A549 (cell line): Measurements from ENCODE around the gene DDX25. TPM values are rescaled to one million over a fixed set of nuclear protein-coding genes. Genes with fewer than 3 reads are reported as not detected.

Experiments
- ATAC-seq, 2 experiments: fragments of 200-7000 bp in 1 of 2; fragments of >200 bp in 1 of 2; cut with Nextera tagmentation in 1 of 2; cut with Tn5 transposase in 1 of 2; 3 replicates each; pipeline versions ENCODE4 v1.8.0 to v1.9.1; 2018 to 2020; ENCODE audit warnings: mild to moderate bottlenecking in 1 of 2, moderate library complexity in 1 of 2
- CTCF ChIA-PET: fragments of 300-600 bp; sonication (Branson Sonifier 250); formaldehyde crosslinking; extraction: SDS; loops from one replicate; lab custom pipeline; 2021; ENCODE audit warnings: antibody characterized with exemption, inconsistent platforms; lab: Yijun Ruan, JAX
- POLR2A ChIA-PET: fragments of 350-600 bp; formaldehyde crosslinking; extraction: SDS; loops from one replicate; lab custom pipeline; 2021; ENCODE audit warnings: antibody characterized with exemption, inconsistent platforms; lab: Yijun Ruan, JAX
- DNase-seq, 2 experiments: peaks; one replicate each; pipeline versions ENCODE4 v3.0.0 to v3.0.0-alpha.2; 2011 to 2016; ENCODE audit warnings: low read depth in 1 of 2, low spot score in 1 of 2
- FAIRE-seq: peaks from 2 replicates; lab custom pipeline; 2011; peaks lifted over from hg19 to GRCh38; lab: Jason Lieb, UNC
- H3K27ac ChIP-seq, 2 experiments: fragments of >200 bp; sonication (Bioruptor Twin); formaldehyde crosslinking; 3 replicates each; pipeline ENCODE4 v1.5.1; 2016 to 2017
- H3K4me1 ChIP-seq: fragments of >200 bp; sonication (Bioruptor Twin); formaldehyde crosslinking; 3 replicates; pipeline ENCODE4 v1.6.1; 2016
- H3K4me2 ChIP-seq: fragments of >200 bp; sonication (Bioruptor Twin); formaldehyde crosslinking; 3 replicates; pipeline ENCODE4 v1.6.1; 2016
- H3K4me3 ChIP-seq: fragments of >200 bp; sonication (Bioruptor Twin); formaldehyde crosslinking; 3 replicates; pipeline ENCODE4 v1.5.1; 2016
- H3K9me3 ChIP-seq: fragments of >200 bp; sonication (Bioruptor Twin); formaldehyde crosslinking; 3 replicates; pipeline ENCODE4 v1.6.1; 2016
- CHD2 ChIP-seq: fragments of 150-350 bp; IDR thresholded peaks from 2 replicates; pipeline ENCODE4 v1.6.1; 2014; ENCODE audit warnings: low read length; ENCODE audit not compliant: partially characterized antibody
- EHF ChIP-seq: fragments of 250-450 bp; sonication (Bioruptor Pico); IDR thresholded peaks from 2 replicates; pipeline ENCODE4 v1.5.0; 2020; ENCODE audit warnings: mild to moderate bottlenecking
- FOSB ChIP-seq: fragments of 250-450 bp; sonication (Bioruptor Pico); IDR thresholded peaks from 2 replicates; pipeline ENCODE4 v1.5.0; 2020; ENCODE audit warnings: mild to moderate bottlenecking, moderate library complexity
- FOSL2 ChIP-seq, 2 experiments: fragments of 450-650 bp in 1 of 2; fragments of >200 bp in 1 of 2; sonication (Bioruptor Twin) in 1 of 2; formaldehyde crosslinking; IDR thresholded peaks; 2 replicates each; pipeline versions ENCODE4 v1.5.0 to v1.6.1; 2016 to 2020; ENCODE audit warnings: mild to moderate bottlenecking in 1 of 2, moderate library complexity in 1 of 2
- HES2 ChIP-seq: fragments of >200 bp; sonication (Bioruptor Twin); formaldehyde crosslinking; IDR thresholded peaks from 2 replicates; pipeline ENCODE4 v1.6.1; 2016
- KDM5A ChIP-seq: fragments of 200-600 bp; sonication (generic); IDR thresholded peaks from 2 replicates; pipeline ENCODE4 v1.6.1; 2016; ENCODE audit warnings: antibody characterized with exemption, mild to moderate bottlenecking
- MAZ ChIP-seq: fragments of 150-350 bp; IDR thresholded peaks from 2 replicates; pipeline ENCODE4 v1.6.1; 2014; ENCODE audit warnings: antibody characterized with exemption, low read depth, low read length, borderline replicate concordance
- MYC ChIP-seq: IDR thresholded peaks from 2 replicates; pipeline ENCODE4 v1.6.1; 2012; ENCODE audit warnings: mild to moderate bottlenecking, inconsistent platforms, low read length, improper control_type of control experiment, borderline replicate concordance
- PHF8 ChIP-seq: fragments of 200-600 bp; sonication (generic); IDR thresholded peaks from 2 replicates; pipeline ENCODE4 v1.6.1; 2016; ENCODE audit warnings: low read depth, mild to moderate bottlenecking, antibody characterized with exemption, moderate library complexity, borderline replicate concordance
- POLR2AphosphoS2 ChIP-seq: conservative IDR thresholded peaks from 2 replicates; pipeline ENCODE4 v1.6.1; 2012; ENCODE audit warnings: low read length, improper control_type of control experiment, inconsistent platforms
- RCOR1 ChIP-seq: fragments of 150-350 bp; IDR thresholded peaks from 2 replicates; pipeline ENCODE4 v1.6.1; 2014; ENCODE audit warnings: antibody characterized with exemption, low read length, low read depth
- RNF2 ChIP-seq: fragments of 200-600 bp; sonication (generic); IDR thresholded peaks from 2 replicates; pipeline ENCODE4 v1.6.1; 2016; ENCODE audit warnings: low read depth, mild to moderate bottlenecking, antibody characterized with exemption, moderate library complexity, borderline replicate concordance
- SMC3 ChIP-seq: fragments of >200 bp; sonication (Bioruptor Twin); formaldehyde crosslinking; IDR thresholded peaks from 3 replicates; pipeline ENCODE4 v1.6.1; 2018; ENCODE audit warnings: inconsistent platforms
- TFCP2L1 ChIP-seq: fragments of 250-450 bp; sonication (Bioruptor Pico); IDR thresholded peaks from 2 replicates; pipeline ENCODE4 v1.5.0; 2021; ENCODE audit warnings: mild to moderate bottlenecking
- USF2 ChIP-seq: fragments of 450-650 bp; IDR thresholded peaks from 2 replicates; pipeline ENCODE4 v1.6.1; 2014; ENCODE audit warnings: antibody characterized with exemption
- ZSCAN20 ChIP-seq: fragments of 250-450 bp; sonication (Bioruptor Pico); IDR thresholded peaks from 2 replicates; pipeline ENCODE4 v1.8.0; 2022; ENCODE audit warnings: mild to moderate bottlenecking, moderate library complexity
- WGBS: methylation state at CpG from one replicate; pipeline ENCODE4 v1.1.6; 2017; ENCODE audit errors: missing lambda C conversion rate; 5-methylcytosine and 5-hydroxymethylcytosine counted together
- polyA plus RNA-seq, 4 experiments: library from polyadenylated mRNA; depleted of rRNA in 3 of 4; stranded (reverse); fragments of >200 nt; fragmentation: RNase III in 1 of 4; extraction: RNeasy Plus Mini Kit Qiagen cat#74134 plus additional on column Dnase treatment in 1 of 4; gene quantifications; 2 replicates in 3 of 4; 3 replicates in 1 of 4; pipeline ENCODE4 v1.2.3, GENCODE V29; 2011 to 2017
- TF ChIP-seq, protein P1 (sequence below): IDR thresholded peaks from 2 replicates; pipeline ENCODE4 v1.6.1; 2012
- TF ChIP-seq, protein P2 (sequence below): fragments of 150-350 bp; IDR thresholded peaks from 2 replicates; pipeline ENCODE4 v1.6.1; 2014; ENCODE audit warnings: low read depth, mild to moderate bottlenecking, low read length
- TF ChIP-seq, protein P3 (sequence below): IDR thresholded peaks from 2 replicates; pipeline ENCODE4 v1.6.1; 2012; ENCODE audit warnings: low read depth, borderline replicate concordance

DDX25 gene
- polyA plus RNA-seq, 2 of the 4 experiments (the other 2 are of a cell fraction): 0.01 TPM; not detected in 1

DNA sequence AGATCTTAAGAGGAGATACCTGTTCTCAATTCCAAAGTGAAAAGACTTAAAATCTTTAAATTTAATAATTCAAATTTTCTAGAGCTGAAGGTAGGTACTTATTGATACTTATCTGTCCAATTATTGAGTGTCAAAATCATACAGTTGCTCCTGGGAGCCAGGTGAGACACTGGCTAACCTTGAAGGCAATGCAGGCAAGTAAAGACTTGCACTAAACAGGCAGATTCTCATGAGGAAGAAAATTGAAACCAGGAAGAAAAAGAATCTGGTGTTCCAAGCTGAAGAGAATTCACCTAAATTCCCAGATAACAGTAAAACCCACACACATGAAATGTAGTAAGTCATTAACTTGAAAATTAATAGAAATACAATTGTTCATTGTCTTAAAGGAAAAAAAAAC, 71.8 kb downstream of the DDX25 start:
- ChIA-PET CTCF (no interaction called here), POLR2A (no interaction called here)
- no peak overlapping the region for H3K27ac ChIP-seq
- H3K9me3 ChIP-seq: no peaks in the 10 kb centered on the region
- DNase-seq (no peak), ATAC-seq (no peak), FAIRE-seq (no peak)
- TF ChIP-seq SMC3 (no peak), RNF2 (no peak), EHF (CRISPR knock-in tag) (no peak)
- TF ChIP-seq, protein P1, sequence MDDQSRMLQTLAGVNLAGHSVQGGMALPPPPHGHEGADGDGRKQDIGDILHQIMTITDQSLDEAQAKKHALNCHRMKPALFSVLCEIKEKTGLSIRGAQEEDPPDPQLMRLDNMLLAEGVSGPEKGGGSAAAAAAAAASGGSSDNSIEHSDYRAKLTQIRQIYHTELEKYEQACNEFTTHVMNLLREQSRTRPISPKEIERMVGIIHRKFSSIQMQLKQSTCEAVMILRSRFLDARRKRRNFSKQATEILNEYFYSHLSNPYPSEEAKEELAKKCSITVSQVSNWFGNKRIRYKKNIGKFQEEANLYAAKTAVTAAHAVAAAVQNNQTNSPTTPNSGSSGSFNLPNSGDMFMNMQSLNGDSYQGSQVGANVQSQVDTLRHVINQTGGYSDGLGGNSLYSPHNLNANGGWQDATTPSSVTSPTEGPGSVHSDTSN: no peak
- H3K4me1 ChIP-seq: no peaks in the 10 kb centered on the region
- no peak overlapping the region for H3K4me2 ChIP-seq
- H3K4me3 ChIP-seq: no peak overlapping the region

GRCh38 chr11:125977333-125977732, 73.0 kb downstream of the DDX25 start:
- POLR2A ChIA-PET: no interaction called here
- TF ChIP-seq FOSB (CRISPR knock-in tag): no peak
- no peak for TF ChIP-seq HES2
- no peak for TF ChIP-seq POLR2AphosphoS2
- no peak for TF ChIP-seq CHD2
- TF ChIP-seq MYC: no peak
- CTCF ChIA-PET: no interaction called here
- DNase-seq (no peak), FAIRE-seq (no peak), ATAC-seq (no peak)
- Histone ChIP-seq H3K4me2 (no peak overlapping the region), H3K9me3 (no peaks in the 10 kb centered on the region), H3K27ac (no peak overlapping the region), H3K4me1 (no peaks in the 10 kb centered on the region), H3K4me3 (no peak overlapping the region)
- WGBS: 86% methylated on average over 3 of the region's 3 CpGs

DNA sequence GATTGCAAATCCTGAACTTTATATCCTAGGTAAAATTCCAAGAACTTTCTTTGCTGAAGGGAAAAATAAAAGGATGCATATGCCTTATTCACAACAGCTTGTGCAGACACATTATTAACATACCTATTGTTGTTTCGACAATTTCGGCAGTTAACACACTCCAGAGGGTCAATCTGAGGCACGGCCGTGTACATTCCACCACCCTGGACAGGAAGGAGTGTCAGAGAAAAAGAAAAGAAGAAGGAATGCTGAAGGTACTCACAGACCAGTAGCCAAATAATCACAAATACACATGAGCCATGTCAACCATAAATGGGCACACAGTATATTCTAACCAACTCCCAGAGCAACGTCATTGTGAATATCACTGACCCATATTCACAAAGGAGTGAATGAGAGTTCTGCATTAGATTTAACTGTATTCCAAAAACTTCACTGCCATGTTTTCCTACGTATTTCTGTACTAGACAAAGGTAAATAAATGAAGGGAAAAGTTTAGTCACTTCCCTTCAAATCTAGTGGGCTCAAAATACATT, 73.9 kb downstream of the DDX25 start:
- FAIRE-seq: no peak
- no peak overlapping the region for H3K27ac ChIP-seq
- H3K9me3 ChIP-seq: no peaks in the 10 kb centered on the region
- ChIA-PET CTCF (no interaction called here), POLR2A (no interaction called here)
- no peak for DNase-seq
- H3K4me2 ChIP-seq: no peak overlapping the region
- no peak overlapping the region for H3K4me3 ChIP-seq
- 83% methylated on average over 6 of the region's 6 CpGs for WGBS
- H3K4me1 ChIP-seq: peaks cover under 1% of the 10 kb centered on the region; the same call in 2 of the 3 replicates
- TF ChIP-seq, protein P2, sequence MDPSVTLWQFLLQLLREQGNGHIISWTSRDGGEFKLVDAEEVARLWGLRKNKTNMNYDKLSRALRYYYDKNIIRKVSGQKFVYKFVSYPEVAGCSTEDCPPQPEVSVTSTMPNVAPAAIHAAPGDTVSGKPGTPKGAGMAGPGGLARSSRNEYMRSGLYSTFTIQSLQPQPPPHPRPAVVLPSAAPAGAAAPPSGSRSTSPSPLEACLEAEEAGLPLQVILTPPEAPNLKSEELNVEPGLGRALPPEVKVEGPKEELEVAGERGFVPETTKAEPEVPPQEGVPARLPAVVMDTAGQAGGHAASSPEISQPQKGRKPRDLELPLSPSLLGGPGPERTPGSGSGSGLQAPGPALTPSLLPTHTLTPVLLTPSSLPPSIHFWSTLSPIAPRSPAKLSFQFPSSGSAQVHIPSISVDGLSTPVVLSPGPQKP: no peak
- TF ChIP-seq MAZ: no peak
- TF ChIP-seq, protein P3, sequence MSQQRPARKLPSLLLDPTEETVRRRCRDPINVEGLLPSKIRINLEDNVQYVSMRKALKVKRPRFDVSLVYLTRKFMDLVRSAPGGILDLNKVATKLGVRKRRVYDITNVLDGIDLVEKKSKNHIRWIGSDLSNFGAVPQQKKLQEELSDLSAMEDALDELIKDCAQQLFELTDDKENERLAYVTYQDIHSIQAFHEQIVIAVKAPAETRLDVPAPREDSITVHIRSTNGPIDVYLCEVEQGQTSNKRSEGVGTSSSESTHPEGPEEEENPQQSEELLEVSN: no peak
- no peak for TF ChIP-seq RNF2
- no peak for TF ChIP-seq USF2
- no peak for TF ChIP-seq ZSCAN20
- no peak for TF ChIP-seq RCOR1
- no peak for TF ChIP-seq PHF8
- TF ChIP-seq TFCP2L1 (CRISPR knock-in tag): no peak
- TF ChIP-seq FOSL2 (IDR thresholded peaks at IDR 0.05): no peak
- no peak for TF ChIP-seq FOSL2 (CRISPR knock-in tag; IDR thresholded peaks at IDR 0.05)
- no peak for TF ChIP-seq KDM5A
- ATAC-seq: no peak

Other genes with a start within 250 kb of the DDX25 start
- gene ACRV1, start 223.7 kb upstream of the DDX25 start, polyA plus RNA-seq (2011; rRNA removed): 0.19 and 0.28 TPM in 2 replicates
- gene ACRV1, start 223.7 kb upstream of the DDX25 start, polyA plus RNA-seq (2017; fragmentation: RNase III; extraction: RNeasy Plus Mini Kit Qiagen cat#74134 plus additional on column Dnase treatment): 0.12 to 0.13 TPM in 2 of 3 replicates, not detected in the other
- gene PATE1, start 158.2 kb upstream of the DDX25 start, polyA plus RNA-seq (2011; rRNA removed): not detected in 2 replicates
- gene PATE1, start 158.2 kb upstream of the DDX25 start, polyA plus RNA-seq (2017; fragmentation: RNase III; extraction: RNeasy Plus Mini Kit Qiagen cat#74134 plus additional on column Dnase treatment): not detected in 3 replicates
- gene PATE2, start 125.7 kb upstream of the DDX25 start, polyA plus RNA-seq (2011; rRNA removed): 0.21 TPM in 1 of 2 replicates, not detected in the other
- gene PATE2, start 125.7 kb upstream of the DDX25 start, polyA plus RNA-seq (2017; fragmentation: RNase III; extraction: RNeasy Plus Mini Kit Qiagen cat#74134 plus additional on column Dnase treatment): 0.07 TPM in 1 of 3 replicates, not detected in the others
- not detected in 2 replicates for gene PATE3, start 116.4 kb upstream of the DDX25 start, polyA plus RNA-seq (2011; rRNA removed)
- gene PATE3, start 116.4 kb upstream of the DDX25 start, polyA plus RNA-seq (2017; fragmentation: RNase III; extraction: RNeasy Plus Mini Kit Qiagen cat#74134 plus additional on column Dnase treatment): not detected in 3 replicates
- not detected in 2 replicates for gene PATE4, start 71.2 kb upstream of the DDX25 start, polyA plus RNA-seq (2011; rRNA removed)
- not detected in 3 replicates for gene PATE4, start 71.2 kb upstream of the DDX25 start, polyA plus RNA-seq (2017; fragmentation: RNase III; extraction: RNeasy Plus Mini Kit Qiagen cat#74134 plus additional on column Dnase treatment)
- gene HYLS1, start 16.8 kb upstream of the DDX25 start, polyA plus RNA-seq (2011; rRNA removed): 15.1 and 18.7 TPM in 2 replicates
- gene HYLS1, start 16.8 kb upstream of the DDX25 start, polyA plus RNA-seq (2017; fragmentation: RNase III; extraction: RNeasy Plus Mini Kit Qiagen cat#74134 plus additional on column Dnase treatment): 14.6 to 16.0 TPM (median 14.9 TPM) in 3 replicates
- gene PUS3, start 1.3 kb upstream of the DDX25 start, polyA plus RNA-seq (2011; rRNA removed): 7.4 and 8.0 TPM in 2 replicates
- 5.0 to 8.8 TPM (median 8.2 TPM) in 3 replicates for gene PUS3, start 1.3 kb upstream of the DDX25 start, polyA plus RNA-seq (2017; fragmentation: RNase III; extraction: RNeasy Plus Mini Kit Qiagen cat#74134 plus additional on column Dnase treatment)
- not detected in 2 replicates for gene VSIG10L2, start 41.5 kb downstream of the DDX25 start, polyA plus RNA-seq (2011; rRNA removed)
- gene VSIG10L2, start 41.5 kb downstream of the DDX25 start, polyA plus RNA-seq (2017; fragmentation: RNase III; extraction: RNeasy Plus Mini Kit Qiagen cat#74134 plus additional on column Dnase treatment): not detected in 3 replicates
- gene CDON, start 158.4 kb downstream of the DDX25 start, polyA plus RNA-seq (2011; rRNA removed): 5.6 and 7.8 TPM in 2 replicates
- gene CDON, start 158.4 kb downstream of the DDX25 start, polyA plus RNA-seq (2017; fragmentation: RNase III; extraction: RNeasy Plus Mini Kit Qiagen cat#74134 plus additional on column Dnase treatment): 1.3 to 1.9 TPM (median 1.7 TPM) in 3 replicates